HG02571 (cell line): Measurements from ENCODE around the gene MINAR2.

Experiments
- ATAC-seq: cut with Tn5 transposase; IDR thresholded peaks from one replicate; pipeline ENCODE4 v1.9.1; 2021; ENCODE audit warnings: mild to moderate bottlenecking, moderate library complexity; ENCODE audit not compliant: unreplicated experiment

Gene MINAR2, protein sequence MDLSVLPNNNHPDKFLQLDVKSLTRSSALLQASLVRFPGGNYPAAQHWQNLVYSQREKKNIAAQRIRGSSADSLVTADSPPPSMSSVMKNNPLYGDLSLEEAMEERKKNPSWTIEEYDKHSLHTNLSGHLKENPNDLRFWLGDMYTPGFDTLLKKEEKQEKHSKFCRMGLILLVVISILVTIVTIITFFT

DNA sequence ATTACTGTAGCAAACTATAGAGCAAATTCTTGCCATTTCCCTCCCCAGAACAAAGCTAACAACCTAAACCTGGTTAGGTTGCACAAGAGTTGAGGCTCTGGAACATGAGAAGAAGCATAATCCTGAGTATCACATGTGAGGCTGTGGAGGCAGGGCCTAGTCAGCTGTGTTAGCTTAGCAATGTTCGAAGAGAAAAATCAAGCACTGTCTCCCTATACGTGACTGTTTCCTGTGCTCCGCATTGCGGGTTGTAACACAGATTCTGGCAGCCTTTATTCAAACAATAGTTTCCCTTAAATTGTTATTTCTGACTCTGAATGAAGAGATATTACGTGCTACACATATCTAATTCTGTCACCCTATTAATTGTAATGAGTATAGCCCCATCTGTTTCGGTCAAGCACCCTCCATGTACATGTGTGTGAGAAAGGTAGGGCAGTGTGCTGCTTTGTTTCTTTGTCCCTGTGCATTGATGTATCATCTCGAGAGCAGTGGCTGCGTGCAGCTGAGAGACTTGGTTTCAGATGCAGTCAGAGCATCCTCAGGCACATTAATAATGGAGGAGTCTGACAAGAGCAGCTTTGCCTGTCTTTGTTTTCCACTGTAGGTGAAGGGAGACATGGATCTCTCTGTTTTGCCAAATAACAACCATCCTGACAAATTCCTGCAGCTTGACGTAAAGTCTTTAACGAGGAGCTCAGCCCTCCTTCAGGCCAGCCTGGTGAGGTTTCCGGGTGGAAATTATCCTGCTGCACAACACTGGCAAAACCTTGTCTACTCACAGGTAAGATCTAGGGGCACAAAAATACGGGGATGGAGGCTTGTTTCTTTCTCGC, at the start of gene MINAR2:
Gene MINAR2, plus strand, starts transcription at position 523 of the 836 bp plus-strand sequence. Its CDS starts 97 bp downstream, at position 620.
- ATAC-seq = no peak

DNA sequence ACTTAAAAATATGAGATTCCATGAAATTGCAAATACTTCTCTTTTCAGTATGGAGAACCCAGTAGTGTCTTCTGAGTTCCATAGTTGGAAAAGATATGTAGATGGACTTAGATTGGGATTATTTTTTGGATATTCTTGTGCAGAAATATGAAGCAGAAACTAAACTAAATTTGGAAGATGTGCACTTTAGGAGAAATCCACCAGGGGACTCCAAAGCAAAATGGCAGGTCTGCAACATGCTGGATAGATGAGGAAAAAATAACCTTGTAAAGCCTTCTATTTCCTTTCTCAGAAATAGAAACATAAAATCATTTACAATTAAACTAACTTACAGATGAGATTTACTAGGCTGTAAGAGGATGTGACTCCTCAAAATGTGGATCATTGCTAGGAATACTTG, 49.2 kb upstream of the MINAR2 start:
- ATAC-seq = no peak

DNA sequence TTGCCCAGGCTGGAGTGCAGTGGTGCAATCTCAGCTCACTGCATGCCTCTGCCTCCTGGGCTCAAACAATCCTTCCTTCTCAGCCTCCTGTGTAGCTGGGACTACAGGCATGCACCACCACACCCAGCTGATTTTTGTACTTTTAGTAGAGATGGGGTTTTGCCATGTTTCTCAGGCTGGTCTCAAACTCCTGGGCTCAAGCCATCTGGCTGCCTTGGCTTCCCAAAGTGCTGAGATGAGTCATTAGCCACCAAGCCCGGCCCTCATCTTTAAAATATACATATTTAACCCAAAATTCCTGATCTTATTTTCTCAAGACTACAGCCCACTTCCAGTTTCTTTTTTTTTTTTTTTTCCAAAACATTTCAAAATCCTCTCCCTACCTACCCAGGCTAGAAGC, 31.7 kb upstream of the MINAR2 start:
- no peak for ATAC-seq

DNA sequence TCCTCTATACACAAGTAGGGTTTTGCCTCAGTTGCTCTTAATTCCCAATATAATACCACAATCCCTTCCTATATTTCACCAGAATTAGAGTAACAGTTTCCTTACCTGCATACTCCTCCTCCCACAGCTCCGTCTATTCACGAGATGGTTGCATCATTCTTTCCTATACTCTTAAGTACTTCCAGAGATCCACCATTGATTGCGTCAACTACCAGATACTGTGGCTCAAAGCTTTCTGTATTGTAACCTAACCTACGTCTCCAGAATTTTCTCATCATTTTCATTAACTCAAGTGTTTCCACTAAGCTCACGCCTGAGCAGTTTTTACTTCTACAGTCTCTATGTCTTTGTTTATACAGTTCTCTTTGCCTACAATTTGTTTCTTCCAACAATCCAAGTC, 31.2 kb upstream of the MINAR2 start:
- ATAC-seq = no peak

DNA sequence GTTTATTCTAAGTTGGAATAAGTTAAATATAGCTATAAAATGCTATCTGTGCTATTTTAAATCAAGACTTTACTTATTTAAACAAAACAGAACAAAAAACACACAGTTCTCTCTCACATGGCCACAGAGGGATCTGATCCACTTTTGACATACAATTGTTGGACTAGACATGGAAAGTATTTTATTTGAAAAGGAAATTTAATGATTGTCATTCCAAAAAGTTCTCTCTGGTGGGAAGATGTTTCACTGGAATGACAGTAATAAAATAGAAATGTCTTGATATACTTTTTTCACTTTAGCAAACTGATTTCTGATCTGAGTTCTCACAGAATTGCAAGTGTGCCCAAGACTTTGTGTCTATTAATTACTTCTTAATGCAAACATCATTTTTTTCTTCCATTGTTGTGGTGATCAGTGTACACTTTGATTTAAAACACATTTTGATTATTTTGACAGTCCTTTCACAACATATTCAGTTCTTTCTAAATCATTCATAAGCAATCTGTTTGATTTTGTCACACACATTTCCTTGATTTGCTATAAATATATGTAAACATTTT, 30.1 kb upstream of the MINAR2 start:
- no peak for ATAC-seq

DNA sequence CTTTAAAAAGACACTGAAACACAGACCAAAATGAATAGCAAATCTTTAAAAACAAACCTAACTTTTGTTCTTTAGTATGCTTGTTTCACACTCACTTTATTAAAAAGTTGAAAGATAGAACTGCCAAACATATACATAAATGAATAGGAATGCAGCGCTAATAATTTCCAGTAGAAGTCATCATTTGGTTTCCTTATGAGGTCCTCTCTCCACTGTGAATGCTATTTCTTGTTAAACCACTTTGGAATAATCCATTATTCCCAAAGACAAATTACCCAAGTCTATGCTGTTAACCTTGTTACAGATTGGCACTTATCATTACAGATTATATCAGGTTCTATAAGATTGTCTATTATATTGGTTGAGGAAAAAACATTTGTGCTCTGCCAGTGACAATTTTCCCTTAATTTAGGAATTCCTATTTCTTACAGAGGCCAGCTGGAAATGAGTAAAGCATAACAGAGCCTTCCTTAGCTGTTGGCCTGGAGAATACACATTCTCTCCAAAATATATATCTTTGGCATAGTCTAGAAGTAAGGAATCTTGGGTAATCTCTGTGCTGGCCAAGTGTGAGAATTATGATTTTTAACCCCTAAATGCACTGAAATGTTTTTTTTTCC, 29.3 kb upstream of the MINAR2 start:
- ATAC-seq = no peak

DNA sequence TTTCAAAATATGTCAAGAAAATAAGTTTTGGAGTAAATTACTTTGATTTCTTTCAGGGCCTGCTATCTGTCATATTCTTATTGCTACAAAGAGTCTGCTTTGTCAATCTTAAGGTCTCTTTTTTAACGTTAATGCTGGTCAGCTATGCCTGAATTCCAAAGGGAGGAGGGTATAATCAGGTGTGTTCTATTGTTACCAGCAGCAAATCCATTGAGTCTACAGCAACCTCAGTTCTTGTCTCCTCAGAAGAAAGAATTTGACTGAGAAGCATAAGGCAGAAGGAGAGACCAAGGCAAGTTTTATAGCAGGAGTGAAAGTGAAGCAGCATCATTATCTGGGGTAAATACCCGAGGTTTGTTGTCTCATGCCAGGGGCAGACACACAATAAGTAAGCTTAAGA, 23.7 kb upstream of the MINAR2 start:
- ATAC-seq = no peak

DNA sequence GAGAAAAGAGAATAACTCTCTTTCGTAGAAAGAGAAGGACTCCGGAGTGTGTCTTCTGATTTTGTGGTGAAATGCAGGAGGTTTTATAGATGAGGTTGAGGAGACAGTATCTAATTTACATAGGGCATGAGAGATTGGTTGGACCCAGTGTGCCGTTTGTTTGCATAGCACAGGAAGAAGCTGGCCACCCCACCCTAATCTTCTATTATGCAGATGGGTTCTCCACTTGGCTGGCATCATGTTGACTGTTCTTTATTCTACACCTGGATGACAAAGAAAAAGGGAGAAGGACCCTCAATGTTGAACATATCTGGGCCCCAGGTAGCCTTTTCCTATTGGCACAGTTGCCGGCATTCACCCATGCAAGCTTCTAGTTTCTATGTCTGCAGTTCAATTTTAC, 23.2 kb upstream of the MINAR2 start:
- no peak for ATAC-seq

DNA sequence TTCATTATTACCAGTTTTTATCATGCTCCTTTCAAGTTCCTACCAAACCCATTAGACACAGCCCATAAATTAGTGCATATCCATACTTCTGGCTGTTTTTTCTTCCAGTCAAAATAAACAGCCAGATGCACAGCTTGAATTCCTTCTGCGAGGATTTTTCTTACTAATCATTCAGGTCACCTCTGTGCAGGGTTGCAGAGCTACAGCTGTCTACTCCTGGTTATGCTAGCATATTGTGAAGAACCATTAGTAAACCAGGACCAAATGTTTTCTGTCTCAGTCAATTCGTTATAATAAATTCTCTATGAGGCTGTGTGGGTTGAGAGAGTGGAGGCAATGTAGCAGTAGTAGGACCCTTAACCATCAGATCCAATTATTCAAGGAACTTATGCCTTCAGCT, 8.1 kb upstream of the MINAR2 start:
- ATAC-seq = no peak

DNA sequence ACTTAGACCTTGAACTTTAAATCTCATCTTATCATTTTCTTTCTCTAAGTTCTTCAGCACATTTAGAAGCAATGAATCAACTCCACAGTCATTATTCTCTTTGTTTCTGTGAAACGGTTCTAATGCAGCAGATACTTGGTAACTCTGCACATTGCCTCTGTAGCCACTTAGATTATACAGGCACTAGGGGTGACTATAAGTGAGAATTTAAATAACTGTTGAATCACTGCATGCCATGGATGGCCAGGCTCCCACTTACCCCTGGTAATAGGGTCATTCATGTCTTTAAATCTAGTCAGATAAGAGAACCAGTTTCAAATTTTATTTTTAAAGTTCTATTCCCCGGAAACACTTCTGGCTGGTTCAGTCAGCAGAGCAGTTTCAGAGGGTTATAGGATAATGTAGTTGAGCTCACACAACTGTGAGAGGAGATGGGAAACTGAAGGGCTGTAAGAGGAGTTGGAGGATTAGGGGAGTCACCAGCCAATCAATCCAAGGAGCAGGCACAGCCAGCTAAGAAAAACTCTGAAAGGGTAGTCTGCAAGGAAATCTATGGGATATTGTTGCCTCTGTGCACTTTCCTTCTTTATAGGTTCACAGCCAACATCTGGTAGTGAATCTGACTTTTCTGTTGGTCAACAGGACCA, 4.2 kb upstream of the MINAR2 start:
- ATAC-seq = no peak

DNA sequence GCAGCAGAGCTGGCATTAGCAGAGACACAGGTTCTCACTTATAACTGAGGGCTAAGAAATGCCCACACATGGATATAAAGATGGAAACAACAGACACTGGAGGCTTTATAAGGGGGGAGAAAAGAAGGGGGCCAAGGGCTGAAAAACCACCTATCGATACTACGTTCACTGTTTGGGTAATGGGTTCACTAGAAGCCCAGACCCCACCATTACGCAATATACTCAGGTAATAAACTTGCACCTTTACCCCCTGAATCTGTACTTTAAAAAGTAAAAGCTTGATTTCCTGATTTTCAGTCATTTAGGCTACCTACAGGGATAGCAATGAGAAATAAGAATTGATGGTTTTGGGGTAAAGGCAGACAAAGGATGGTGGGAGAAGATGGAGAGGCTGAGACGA, 1.9 kb upstream of the MINAR2 start:
- ATAC-seq = no peak

DNA sequence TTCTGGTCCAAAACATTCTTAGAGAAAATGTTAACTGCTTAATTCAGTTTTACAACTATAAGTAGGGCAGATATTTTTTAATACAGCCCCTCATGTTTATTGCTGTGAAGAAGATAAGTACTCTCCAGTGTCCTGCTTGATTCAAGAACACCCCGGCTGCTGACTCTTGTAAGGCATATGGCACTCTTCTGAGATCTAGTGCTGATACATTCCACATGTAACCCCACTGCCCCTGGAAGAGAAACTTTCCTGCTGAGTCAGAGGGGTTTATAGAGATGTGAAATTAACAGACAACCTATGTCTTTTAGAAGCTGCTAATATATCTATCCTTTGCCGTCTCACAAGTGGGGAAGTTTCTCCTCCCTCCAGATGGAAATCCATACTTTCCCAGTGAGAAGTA, 1.0 kb upstream of the MINAR2 start:
- no peak for ATAC-seq

DNA sequence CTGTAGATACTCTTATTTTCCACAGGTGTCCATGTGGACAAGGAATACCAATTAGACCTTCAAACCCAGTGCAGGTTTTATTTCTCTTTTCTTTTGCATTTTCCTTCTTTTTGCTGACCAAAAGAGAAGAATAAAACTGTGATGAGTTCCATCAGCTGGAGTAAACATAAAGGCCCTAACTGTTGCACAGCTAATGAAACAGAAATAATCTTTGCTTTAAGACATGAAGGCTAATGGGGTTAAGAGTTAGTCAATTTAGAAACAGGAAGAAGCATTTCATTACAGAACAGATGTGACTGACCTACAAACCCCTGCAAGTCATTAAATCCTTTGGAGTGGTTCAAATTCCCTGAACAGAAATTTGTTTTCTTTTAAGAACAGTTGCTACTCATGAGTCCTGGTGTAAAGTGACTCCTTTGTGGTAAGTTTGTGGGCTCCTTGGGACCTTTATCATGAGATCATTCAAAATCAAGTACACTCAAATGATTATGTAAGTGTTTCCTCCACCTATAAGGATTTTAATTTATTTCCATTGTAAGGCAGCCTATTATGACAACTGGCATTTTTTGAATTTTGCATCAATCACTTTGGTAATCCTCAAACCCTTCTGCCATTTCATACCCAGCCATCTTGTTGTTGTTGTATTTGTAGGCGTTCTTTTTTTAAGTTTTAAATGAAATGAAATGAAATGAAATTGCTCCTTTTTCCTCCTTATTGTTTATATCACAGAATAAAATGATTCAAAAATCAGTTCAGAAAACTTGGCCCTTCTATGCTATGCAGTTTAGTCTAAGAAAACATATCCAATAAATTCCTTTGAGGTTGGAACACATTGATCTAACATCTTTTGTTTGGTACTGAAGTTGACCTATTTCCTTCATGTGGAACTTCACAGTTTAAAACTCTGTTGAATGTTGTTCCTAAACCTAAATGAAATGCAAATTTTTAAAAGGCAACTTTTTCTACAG, 1.3 kb downstream of the MINAR2 start:
- ATAC-seq = no peak

DNA sequence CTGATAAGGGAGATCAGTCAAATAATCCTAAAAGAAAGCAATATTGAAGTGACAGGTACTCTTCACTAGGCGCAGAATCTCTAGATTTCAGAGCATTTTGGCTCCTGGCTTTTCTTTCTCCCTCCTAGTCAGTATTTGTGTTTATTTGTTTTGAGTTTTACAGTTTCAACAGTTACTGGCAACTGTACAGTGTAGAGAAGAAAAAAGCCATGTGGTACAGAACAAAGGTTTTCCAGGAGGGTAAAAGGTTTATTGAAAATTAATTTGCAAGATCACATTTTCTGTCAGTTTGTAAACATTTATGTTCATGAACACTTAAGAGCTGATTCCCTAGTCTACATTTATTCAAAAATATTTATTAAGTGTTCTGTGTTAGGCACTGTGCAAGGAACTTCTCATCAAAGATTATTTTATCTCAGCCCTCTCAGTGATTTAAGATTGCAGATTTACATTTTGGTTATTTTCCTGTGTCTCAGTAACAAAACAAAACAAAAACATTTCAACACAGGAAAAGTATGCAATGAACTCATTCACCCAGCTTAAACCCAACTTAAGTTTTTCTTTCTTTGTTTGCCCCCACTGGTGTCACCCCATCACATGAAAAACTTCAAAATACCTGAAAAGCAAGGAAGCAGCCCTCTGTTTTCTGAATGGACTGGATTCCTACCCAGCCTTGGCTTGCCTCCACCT, 12.9 kb downstream of the MINAR2 start:
- ATAC-seq = no peak

DNA sequence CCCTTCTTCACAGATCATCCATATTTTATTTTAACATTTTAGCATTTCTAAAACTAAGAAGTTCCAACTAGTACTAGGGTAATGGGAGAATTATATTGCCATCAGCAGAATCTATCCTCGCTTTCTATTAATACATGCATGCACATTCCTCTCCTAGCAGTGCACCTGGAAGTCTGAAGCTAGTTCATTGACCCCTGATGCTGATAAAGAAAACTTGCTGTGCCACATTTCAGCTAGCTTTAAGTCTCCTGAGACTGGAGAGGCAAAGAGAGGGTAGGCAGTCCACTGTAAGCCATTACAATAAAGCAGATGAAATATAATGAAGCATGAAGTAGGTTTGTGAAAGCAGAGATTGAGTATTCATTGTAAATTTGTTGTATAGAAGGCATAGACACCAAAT, 15.8 kb downstream of the MINAR2 start:
- ATAC-seq = no peak

DNA sequence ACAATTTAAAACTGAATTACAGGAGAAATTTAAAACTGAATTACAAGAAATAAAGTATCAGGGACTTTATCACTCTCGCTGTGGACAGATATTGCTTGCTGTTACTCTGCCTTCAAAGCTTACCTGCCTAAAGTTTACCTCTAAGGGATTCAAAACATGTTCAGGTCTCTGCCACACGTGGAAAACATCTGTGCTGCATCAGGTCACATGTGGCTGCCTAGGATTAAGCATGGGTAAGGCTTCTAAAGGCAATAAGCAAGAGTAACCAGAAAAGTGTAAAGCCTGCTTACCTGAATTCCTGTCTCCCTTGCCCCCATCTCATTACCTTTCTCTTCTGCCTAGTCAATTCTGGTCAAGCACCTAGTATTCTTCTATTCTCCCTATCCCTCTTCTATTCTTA, 18.9 kb downstream of the MINAR2 start:
- no peak for ATAC-seq

DNA sequence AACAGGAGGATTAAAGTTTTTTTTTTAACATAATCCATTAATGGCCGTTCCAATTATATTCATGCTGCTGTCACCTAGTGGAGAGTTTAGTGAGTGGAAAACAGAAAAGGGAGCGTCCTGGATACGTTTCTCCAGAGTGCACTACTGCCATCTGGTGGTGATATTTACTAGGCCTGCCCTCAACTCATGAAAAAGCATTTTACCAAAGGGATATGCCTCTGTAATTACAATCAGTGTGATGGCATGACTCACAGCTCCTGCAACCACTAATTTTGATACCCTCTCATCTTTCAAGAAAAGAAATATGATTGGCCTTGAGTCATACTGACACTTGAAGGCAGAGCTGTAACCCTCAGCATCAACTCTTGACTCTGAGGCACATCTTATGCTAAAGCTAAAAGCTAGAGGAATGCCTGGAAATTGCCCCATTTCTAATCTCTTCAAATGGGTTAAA, 20.1 kb downstream of the MINAR2 start:
- ATAC-seq = peak; percentile 86

DNA sequence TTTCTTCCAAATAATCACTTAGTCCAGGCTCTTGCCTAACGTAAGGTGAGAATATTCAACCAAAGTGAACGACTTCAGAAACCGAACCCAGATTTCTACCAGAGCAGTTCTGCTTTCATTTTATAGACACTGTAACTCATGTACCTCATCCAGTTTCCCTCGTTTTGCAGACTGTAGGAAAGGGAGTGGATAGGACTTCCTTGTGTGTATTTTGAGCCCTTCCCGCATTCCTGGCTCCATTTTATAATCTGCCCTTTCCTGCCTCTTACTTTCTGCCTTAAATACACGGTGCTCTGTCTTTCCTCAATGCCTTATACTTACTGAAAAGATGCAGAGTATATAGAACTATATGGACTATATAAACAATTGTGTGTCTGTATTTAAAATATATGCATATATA, 20.8 kb downstream of the MINAR2 start:
- ATAC-seq = no peak

DNA sequence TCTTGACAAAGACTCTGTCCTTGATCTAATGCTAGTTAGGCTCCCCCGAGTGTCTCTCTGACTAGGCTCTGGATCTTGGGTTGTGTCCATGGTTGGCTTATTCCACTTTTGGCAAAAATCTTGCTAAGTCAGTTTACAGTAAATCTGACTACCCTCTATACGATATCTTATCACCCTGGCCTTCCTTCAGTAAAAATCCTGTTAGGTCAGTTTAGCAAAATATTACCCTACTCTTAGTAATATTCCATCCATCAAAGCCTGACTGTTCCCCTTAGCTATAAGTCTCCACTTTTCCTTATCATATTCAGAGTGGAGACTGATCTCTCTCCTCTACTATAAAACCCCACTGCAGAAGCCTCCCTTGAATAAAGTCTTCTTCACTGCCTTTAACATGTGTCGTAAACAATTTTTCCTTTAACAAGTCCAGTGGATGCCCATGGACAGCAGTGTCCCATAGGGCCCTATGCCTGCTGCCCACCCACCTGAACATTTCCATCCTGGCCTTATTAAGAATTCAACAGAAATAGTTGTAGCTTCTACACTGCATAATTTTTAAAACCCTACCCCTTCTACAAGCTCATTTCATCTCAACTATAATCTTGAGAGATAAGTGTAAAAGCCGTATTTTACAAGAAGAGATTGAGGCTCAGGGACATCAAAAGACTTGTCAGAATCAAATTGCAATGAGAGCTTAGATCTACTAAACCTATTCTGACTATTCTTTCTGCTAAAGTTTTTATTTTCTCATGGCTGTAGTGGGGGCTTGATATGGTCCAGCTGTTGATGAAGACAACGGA, 22.3 kb downstream of the MINAR2 start:
- ATAC-seq = no peak
